Liver (tissue), 3 donors: ENCODE measurements around the gene FXYD2.

ENCODE experiments used
- ATF3 ChIP-seq: IDR thresholded peaks from 2 replicates; pipeline ENCODE4 v1.6.1; 2016; ENCODE audit warnings: antibody characterized with exemption
- CTCF ChIP-seq: fragments of 150-350 bp; IDR thresholded peaks from 2 replicates; pipeline ENCODE4 v1.5.1; 2017; ENCODE audit warnings: improper control_type of control experiment, low read depth, low read length; ENCODE audit not compliant: missing input control
- HNF4A ChIP-seq, 2 donors: conservative IDR thresholded peaks; 2 replicates each; pipeline ENCODE4 v1.6.1; 2016; ENCODE audit warnings: antibody characterized with exemption in 2 of 2, mild to moderate bottlenecking in 2 of 2
- HNF4G ChIP-seq: IDR thresholded peaks from 2 replicates; pipeline ENCODE4 v1.6.1; 2016; ENCODE audit warnings: antibody characterized with exemption
- JUND ChIP-seq, 2 donors: IDR thresholded peaks; 2 replicates each; pipeline ENCODE4 v1.6.1; 2016; ENCODE audit warnings: antibody characterized with exemption in 2 of 2
- MAX ChIP-seq: IDR thresholded peaks from 2 replicates; pipeline ENCODE4 v1.6.1; 2016; ENCODE audit warnings: antibody characterized with exemption
- NR2F2 ChIP-seq: IDR thresholded peaks from 2 replicates; pipeline ENCODE4 v1.6.1; 2016; ENCODE audit warnings: antibody characterized with exemption
- RAD21 ChIP-seq, 2 donors: IDR thresholded peaks; 2 replicates each; pipeline ENCODE4 v1.6.1; 2016; ENCODE audit warnings: antibody characterized with exemption in 2 of 2, mild to moderate bottlenecking in 2 of 2
- RXRA ChIP-seq, 2 donors: IDR thresholded peaks; 2 replicates each; pipeline ENCODE4 v1.6.1; 2017 to 2018; ENCODE audit warnings: antibody characterized with exemption in 2 of 2, mild to moderate bottlenecking in 1 of 2
- SP1 ChIP-seq: IDR thresholded peaks from 2 replicates; pipeline ENCODE4 v1.6.1; 2018; ENCODE audit warnings: antibody characterized with exemption, mild to moderate bottlenecking
- TAF1 ChIP-seq: conservative IDR thresholded peaks from 2 replicates; pipeline ENCODE4 v1.6.1; 2016; ENCODE audit warnings: antibody characterized with exemption, mild to moderate bottlenecking
- YY1 ChIP-seq: IDR thresholded peaks from 2 replicates; pipeline ENCODE4 v1.6.1; 2016; ENCODE audit warnings: antibody characterized with exemption, mild to moderate bottlenecking
- TF ChIP-seq, protein P1 (sequence below): IDR thresholded peaks from 2 replicates; pipeline ENCODE4 v1.6.1; 2016; ENCODE audit warnings: antibody characterized with exemption
- TF ChIP-seq, protein P2 (sequence below): IDR thresholded peaks from 2 replicates; pipeline ENCODE4 v1.6.1; 2016; ENCODE audit warnings: antibody characterized with exemption, mild to moderate bottlenecking
- donor health status: healthy.
- donor health status: healthy.

GRCh38 chr11:117859488-117860112 is 35.1 kb upstream of the FXYD2 start:
- TF ChIP-seq HNF4G (no peak), CTCF (no peak), SP1 (no peak), NR2F2 (no peak), ATF3 (no peak), TAF1 (no peak), RAD21 (IDR thresholded peaks at IDR 0.05) (no peak), JUND (IDR thresholded peaks at IDR 0.05) (no peak), YY1 (no peak), MAX (no peak), RXRA (IDR thresholded peaks at IDR 0.05) (no peak), HNF4A (conservative IDR thresholded peaks at IDR 0.05) (no peak)
- TF ChIP-seq, protein P1, sequence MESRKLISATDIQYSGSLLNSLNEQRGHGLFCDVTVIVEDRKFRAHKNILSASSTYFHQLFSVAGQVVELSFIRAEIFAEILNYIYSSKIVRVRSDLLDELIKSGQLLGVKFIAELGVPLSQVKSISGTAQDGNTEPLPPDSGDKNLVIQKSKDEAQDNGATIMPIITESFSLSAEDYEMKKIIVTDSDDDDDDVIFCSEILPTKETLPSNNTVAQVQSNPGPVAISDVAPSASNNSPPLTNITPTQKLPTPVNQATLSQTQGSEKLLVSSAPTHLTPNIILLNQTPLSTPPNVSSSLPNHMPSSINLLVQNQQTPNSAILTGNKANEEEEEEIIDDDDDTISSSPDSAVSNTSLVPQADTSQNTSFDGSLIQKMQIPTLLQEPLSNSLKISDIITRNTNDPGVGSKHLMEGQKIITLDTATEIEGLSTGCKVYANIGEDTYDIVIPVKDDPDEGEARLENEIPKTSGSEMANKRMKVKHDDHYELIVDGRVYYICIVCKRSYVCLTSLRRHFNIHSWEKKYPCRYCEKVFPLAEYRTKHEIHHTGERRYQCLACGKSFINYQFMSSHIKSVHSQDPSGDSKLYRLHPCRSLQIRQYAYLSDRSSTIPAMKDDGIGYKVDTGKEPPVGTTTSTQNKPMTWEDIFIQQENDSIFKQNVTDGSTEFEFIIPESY: no peak
- TF ChIP-seq, protein P2, sequence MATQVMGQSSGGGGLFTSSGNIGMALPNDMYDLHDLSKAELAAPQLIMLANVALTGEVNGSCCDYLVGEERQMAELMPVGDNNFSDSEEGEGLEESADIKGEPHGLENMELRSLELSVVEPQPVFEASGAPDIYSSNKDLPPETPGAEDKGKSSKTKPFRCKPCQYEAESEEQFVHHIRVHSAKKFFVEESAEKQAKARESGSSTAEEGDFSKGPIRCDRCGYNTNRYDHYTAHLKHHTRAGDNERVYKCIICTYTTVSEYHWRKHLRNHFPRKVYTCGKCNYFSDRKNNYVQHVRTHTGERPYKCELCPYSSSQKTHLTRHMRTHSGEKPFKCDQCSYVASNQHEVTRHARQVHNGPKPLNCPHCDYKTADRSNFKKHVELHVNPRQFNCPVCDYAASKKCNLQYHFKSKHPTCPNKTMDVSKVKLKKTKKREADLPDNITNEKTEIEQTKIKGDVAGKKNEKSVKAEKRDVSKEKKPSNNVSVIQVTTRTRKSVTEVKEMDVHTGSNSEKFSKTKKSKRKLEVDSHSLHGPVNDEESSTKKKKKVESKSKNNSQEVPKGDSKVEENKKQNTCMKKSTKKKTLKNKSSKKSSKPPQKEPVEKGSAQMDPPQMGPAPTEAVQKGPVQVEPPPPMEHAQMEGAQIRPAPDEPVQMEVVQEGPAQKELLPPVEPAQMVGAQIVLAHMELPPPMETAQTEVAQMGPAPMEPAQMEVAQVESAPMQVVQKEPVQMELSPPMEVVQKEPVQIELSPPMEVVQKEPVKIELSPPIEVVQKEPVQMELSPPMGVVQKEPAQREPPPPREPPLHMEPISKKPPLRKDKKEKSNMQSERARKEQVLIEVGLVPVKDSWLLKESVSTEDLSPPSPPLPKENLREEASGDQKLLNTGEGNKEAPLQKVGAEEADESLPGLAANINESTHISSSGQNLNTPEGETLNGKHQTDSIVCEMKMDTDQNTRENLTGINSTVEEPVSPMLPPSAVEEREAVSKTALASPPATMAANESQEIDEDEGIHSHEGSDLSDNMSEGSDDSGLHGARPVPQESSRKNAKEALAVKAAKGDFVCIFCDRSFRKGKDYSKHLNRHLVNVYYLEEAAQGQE: no peak
